Pancreas (tissue), 10 donors: ENCODE results near the gene TOX3. TPM values are rescaled to one million over a fixed set of nuclear protein-coding genes. Genes with fewer than 3 reads are reported as not detected.

Source experiments
- ATAC-seq, 4 donors: fragments of 200-7000 bp; cut with Tn5 transposase; one replicate each; pipeline versions ENCODE4 v1.8.0 to v1.9.1; 2020; ENCODE audit warnings: mild to moderate bottlenecking in 4 of 4, moderate library complexity in 4 of 4
- DNase-seq, 6 donors: peaks; one replicate each; pipeline ENCODE4 v3.0.0-alpha.2; 2020
- FAIRE-seq: peaks from 2 replicates; lab custom pipeline; 2012; peaks lifted over from hg19 to GRCh38; lab: Jason Lieb, UNC
- H3K27ac ChIP-seq, 4 donors: fragments of 200-600 bp; sonication (generic); 1 replicate in 3 of 4; 2 replicates in 1 of 4; pipeline versions ENCODE4 v1.5.0 to v1.8.0; 2020
- H3K27me3 ChIP-seq, 4 donors: fragments of 200-600 bp; one replicate each; pipeline ENCODE4 v1.8.0; 2021
- H3K36me3 ChIP-seq, 3 donors: fragments of 200-600 bp; sonication (generic) in 1 of 3; one replicate each; pipeline versions ENCODE4 v1.5.0 to v1.8.0; 2020 to 2021
- H3K4me1 ChIP-seq, 3 donors: fragments of 200-600 bp; one replicate each; pipeline ENCODE4 v1.8.0; 2021
- H3K4me3 ChIP-seq, 4 donors: fragments of 200-600 bp; sonication (generic) in 2 of 4; one replicate each; pipeline versions ENCODE4 v1.5.0 to v1.8.0; 2020 to 2021
- H3K9me3 ChIP-seq, 4 donors: fragments of 200-600 bp; one replicate each; pipeline ENCODE4 v1.8.0; 2021
- WGBS, 2 donors: extraction: QIAGEN DNeasy Blood & Tissue Kit; methylation state at CpG; one replicate each; pipeline ENCODE4 v1.1.7; 2013; 5-methylcytosine and 5-hydroxymethylcytosine counted together
- intact Hi-C, 3 donors: fragments of 100-400 bp; cut with DNase I; formaldehyde crosslinking; loops; one replicate each; pipeline versions ENCODE4 v1.11.1 to v1.14.2; 2022
- polyA plus RNA-seq, 2 donors: library from polyadenylated mRNA; stranded (reverse); fragments of 200-250 nt; gene quantifications; one replicate each; pipeline ENCODE4 v1.2.3, GENCODE V29; 2013
- total RNA-seq, 6 donors: library from RNA; stranded (reverse); fragmentation: NEBNext Ultra II Directional in 4 of 6; extraction: Animal tissue kit (Norgen Biotek cat#: 25700) in 4 of 6; gene quantifications; one replicate each; pipeline versions ENCODE4 v1.2.1 to v1.2.4, GENCODE V29; 2021 to 2023
- TF ChIP-seq, protein P1 (sequence below), 4 donors: fragments of 200-600 bp; sonication (generic) in 3 of 4; IDR thresholded peaks; one replicate each; pipeline versions ENCODE4 v1.5.0 to v1.8.0; 2021; ENCODE audit warnings: antibody characterized with exemption in 4 of 4
- donor health status: healthy with polysubstance abuse.
- donor health status: DM: no; HTN: no; CAD: no; lungs with moderate emphysema.
- donor health status: DM: no; HTN: no; CAD: no.
- donor health status: control.
- donor health status: control.
- donor health status: Bipolar disorder and iron deficiency.
- donor health status: DM: yes; HTN: yes; CAD: no.
- donor health status: DM: no; HTN: no; CAD: no.
- donor health status: DM: no; HTN: no; CAD: no.
- donor health status: DM: yes; HTN: yes; CAD: no.

Gene TOX3
- total and polyA plus RNA-seq, 8 donors, result 1.1 to 6.1 (median 4.2) TPM

DNA sequence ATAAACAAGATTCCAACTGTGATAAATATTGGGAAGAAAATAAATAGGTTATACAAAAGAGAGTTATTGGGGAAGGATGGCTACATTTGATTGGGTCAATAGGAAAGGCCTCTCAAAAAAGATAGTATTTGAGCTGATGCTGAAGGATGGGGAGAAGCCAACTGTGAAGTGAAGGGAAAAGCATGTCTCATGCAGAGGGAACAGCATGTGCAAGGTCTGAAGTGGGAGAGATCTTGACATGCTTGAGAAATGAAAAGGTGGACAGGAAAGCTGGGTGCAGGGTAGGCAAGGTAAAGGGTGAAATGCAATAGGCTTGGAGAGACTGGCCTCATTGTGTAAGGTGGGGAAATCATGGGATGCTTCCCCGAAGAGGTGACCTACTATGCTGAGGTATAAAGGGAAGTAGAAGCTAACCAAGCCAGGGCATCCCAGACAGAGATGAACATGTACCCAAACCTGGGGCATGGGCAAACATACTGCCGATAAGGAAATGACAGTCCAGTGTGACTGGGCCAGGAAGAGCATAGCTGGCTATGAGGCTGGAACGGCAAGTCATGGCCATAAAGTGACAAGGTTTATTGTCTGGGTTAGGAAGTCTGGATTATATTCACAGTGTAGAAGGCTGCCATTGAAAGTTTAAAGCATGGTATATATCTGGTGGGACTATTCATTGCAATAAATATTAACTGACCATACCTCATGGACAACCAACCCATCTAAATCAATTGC is 91.2 kb downstream of the TOX3 start:
- TF ChIP-seq, protein P1, sequence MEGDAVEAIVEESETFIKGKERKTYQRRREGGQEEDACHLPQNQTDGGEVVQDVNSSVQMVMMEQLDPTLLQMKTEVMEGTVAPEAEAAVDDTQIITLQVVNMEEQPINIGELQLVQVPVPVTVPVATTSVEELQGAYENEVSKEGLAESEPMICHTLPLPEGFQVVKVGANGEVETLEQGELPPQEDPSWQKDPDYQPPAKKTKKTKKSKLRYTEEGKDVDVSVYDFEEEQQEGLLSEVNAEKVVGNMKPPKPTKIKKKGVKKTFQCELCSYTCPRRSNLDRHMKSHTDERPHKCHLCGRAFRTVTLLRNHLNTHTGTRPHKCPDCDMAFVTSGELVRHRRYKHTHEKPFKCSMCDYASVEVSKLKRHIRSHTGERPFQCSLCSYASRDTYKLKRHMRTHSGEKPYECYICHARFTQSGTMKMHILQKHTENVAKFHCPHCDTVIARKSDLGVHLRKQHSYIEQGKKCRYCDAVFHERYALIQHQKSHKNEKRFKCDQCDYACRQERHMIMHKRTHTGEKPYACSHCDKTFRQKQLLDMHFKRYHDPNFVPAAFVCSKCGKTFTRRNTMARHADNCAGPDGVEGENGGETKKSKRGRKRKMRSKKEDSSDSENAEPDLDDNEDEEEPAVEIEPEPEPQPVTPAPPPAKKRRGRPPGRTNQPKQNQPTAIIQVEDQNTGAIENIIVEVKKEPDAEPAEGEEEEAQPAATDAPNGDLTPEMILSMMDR (IDR thresholded peaks at IDR 0.05), result no peak
- Histone ChIP-seq H3K4me1 (peaks cover 4 to 6% (median 5%) of the 10 kb centered on the region in 3 donors), H3K27me3 (no peaks in the 10 kb centered on the region), H3K27ac (no peak overlapping the region), H3K4me3 (no peak overlapping the region), H3K36me3 (no peaks in the 10 kb centered on the region), H3K9me3 (no peaks in the 10 kb centered on the region)
- WGBS, 2 donors, result 91 to 95% methylated on average over 3 of the region's 3 CpGs
- ATAC-seq (no peak), DNase-seq (no peak), FAIRE-seq (no peak)
- intact Hi-C loops, result no loop called here

DNA sequence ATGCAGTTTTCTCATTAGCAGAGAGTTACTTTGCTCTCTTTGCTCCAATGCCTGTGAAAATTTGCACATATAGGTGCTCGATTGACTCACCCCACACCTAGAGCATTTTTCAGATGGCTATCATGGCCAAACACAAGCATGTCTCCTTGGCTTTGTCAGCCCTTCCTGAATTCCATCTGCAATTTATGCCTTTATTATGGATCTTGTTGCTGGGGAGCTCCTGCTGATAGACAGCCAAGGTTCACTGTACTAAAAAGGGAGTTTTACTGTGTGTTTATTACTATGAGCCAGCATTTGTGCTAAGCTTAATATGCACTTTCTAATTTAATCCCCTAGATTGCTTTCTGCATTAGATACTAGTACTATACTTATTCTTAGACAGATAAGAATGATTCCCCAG is 93.3 kb downstream of the TOX3 start:
- Histone ChIP-seq H3K36me3 (no peaks in the 10 kb centered on the region), H3K4me1 (no peaks in the 10 kb centered on the region), H3K27me3 (no peaks in the 10 kb centered on the region), H3K9me3 (no peaks in the 10 kb centered on the region), H3K4me3 (no peak overlapping the region), H3K27ac (no peak overlapping the region)
- TF ChIP-seq, protein P1 (IDR thresholded peaks at IDR 0.05), result no peak
- 69 to 78% methylated on average over 1 of the region's 1 CpG for WGBS, 2 donors
- FAIRE-seq, result no peak
- intact Hi-C loops, result no loop called here
- no peak for ATAC-seq
- no peak for DNase-seq

DNA sequence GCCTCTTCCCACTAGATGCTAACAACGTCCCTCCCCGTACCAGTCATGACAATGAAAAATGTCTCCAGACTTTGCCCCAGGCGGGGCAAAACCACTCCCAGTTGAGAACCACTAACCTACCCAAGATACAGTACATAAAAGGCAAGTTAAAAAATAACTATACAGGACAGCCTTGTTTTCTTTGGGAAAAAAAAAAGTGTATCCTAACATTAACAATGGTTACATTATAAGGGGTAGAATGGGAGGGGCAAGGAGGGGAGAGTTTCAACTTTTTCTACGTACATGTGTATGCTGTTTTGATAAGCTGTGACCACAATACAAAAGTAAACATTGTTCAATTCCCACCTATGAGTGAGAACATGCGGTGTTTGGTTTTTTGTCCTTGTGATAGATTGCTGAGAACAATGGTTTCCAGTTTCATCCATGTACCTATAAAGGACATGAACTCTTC is 94.9 kb downstream of the TOX3 start:
- 68 to 69% methylated on average over 5 of the region's 5 CpGs for WGBS, 2 donors
- H3K4me3 ChIP-seq, result no peak overlapping the region
- DNase-seq (no peak), ATAC-seq (peak in 1 of 4 donors; percentile 48), FAIRE-seq (no peak)
- no peaks in the 10 kb centered on the region for H3K4me1 ChIP-seq
- no peaks in the 10 kb centered on the region for H3K36me3 ChIP-seq
- TF ChIP-seq, protein P1 (IDR thresholded peaks at IDR 0.05), result no peak
- H3K27me3 ChIP-seq, result no peaks in the 10 kb centered on the region
- intact Hi-C loops, result no loop called here
- no peak overlapping the region for H3K27ac ChIP-seq
- H3K9me3 ChIP-seq, result no peaks in the 10 kb centered on the region

DNA sequence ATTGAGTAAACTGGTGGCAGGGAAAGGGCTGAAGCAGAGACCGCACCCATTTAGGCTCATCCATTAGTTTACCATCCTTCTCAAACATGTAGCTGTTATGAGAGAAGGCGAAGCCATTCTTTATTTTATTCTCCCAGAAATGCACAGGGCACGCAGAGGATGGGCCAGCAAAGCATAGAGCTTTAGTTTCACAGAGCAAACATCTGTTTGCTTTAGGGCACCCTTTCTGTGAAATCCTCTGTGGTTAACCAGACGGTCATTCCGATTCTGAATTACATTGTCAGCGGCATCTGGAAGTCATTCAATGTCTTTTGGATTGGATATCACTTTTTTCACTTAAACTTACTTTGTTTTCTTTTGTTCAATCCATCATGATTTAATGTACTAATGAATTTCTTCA is 96.0 kb downstream of the TOX3 start:
- Histone ChIP-seq H3K27ac (no peak overlapping the region), H3K27me3 (no peaks in the 10 kb centered on the region), H3K36me3 (no peaks in the 10 kb centered on the region), H3K4me3 (no peak overlapping the region), H3K4me1 (no peaks in the 10 kb centered on the region), H3K9me3 (no peaks in the 10 kb centered on the region)
- TF ChIP-seq, protein P1 (IDR thresholded peaks at IDR 0.05), result no peak
- no peak for FAIRE-seq
- 93 to 96% methylated on average over 6 of the region's 6 CpGs for WGBS, 2 donors
- DNase-seq, result no peak
- no peak for ATAC-seq
- intact Hi-C loops, result no loop called here

DNA sequence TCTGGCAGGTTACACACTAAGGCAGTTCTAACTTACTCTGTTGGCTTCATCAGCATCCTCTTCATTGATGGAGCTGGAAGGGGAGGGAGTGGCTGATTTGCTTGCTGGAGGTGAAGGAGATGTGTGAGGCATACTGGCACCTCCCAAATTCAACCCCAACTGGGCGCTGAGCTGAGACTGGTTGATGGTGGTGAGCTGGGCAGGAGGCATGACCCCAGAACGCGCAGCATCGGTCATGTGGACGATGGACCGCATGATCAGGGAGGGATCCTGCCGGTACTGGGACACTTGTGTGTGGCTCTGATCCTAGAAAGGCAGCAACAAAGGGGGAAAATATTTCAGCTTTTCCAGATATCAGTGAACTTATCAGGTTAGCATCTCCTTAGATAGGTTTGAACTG is 96.7 kb downstream of the TOX3 start:
- 94 to 98% methylated on average over 7 of the region's 7 CpGs for WGBS, 2 donors
- intact Hi-C loops, result no loop called here
- Histone ChIP-seq H3K27ac (no peak overlapping the region), H3K9me3 (no peaks in the 10 kb centered on the region), H3K4me1 (no peaks in the 10 kb centered on the region), H3K4me3 (no peak overlapping the region), H3K36me3 (no peaks in the 10 kb centered on the region), H3K27me3 (no peaks in the 10 kb centered on the region)
- DNase-seq (no peak), FAIRE-seq (no peak), ATAC-seq (no peak)
- TF ChIP-seq, protein P1 (IDR thresholded peaks at IDR 0.05), result no peak
